ENCODE results near the gene ZNF132. TPM values are rescaled to one million over a fixed set of nuclear protein-coding genes. Genes with fewer than 3 reads are reported as not detected.

Gene ZNF132
- total RNA-seq, 3 donors from 2014 or later (not counting 1 experiment from before 2014, with no cell fraction given) = 0.88 to 1.6 (median 1.5) TPM

GRCh38 chr19:58396691-58397532 lies 43.0 kb downstream of the ZNF132 start:
- H3K36me3 Mint-ChIP-seq = peaks cover 8% of the 10 kb centered on the region
- TF ChIP-seq CTCF (IDR thresholded peaks at IDR 0.05) = no peak
- no peak overlapping the region for H3K27ac Mint-ChIP-seq
- no peak overlapping the region for H3K4me3 Mint-ChIP-seq
- H3K9me3 Mint-ChIP-seq = no peaks in the 10 kb centered on the region
- Histone ChIP-seq H3K27ac (ENCODE audit: low read length) (no peak overlapping the region), H3K9me3 (ENCODE audit: control insufficient read depth, insufficient read depth, low read length) (no peaks in the 10 kb centered on the region), H3K4me3 (ENCODE audit: low read length) (no peak overlapping the region), H3K27me3 (ENCODE audit: control insufficient read depth, insufficient read depth, low read length) (peaks cover 10% of the 10 kb centered on the region), H3K36me3 (ENCODE audit: control insufficient read depth, insufficient read depth, low read length) (peaks cover 26% of the 10 kb centered on the region), H3K4me1 (ENCODE audit: control insufficient read depth, insufficient read depth, low read length) (peaks cover 17% of the 10 kb centered on the region)
- H3K4me1 Mint-ChIP-seq = peaks cover 14 to 18% of the 10 kb centered on the region in 2 donors
- H3K27me3 Mint-ChIP-seq (ENCODE audit: low read depth in 2 of 2) = peaks cover 0 to 23% of the 10 kb centered on the region in 2 donors
- DNase-seq (no peak), ATAC-seq (no peak)
- intact Hi-C loops (cut with micrococcal nuclease) = no loop called here
- 42% methylated on average over 58 of the region's 58 CpGs for WGBS (ENCODE audit: insufficient coverage)

DNA sequence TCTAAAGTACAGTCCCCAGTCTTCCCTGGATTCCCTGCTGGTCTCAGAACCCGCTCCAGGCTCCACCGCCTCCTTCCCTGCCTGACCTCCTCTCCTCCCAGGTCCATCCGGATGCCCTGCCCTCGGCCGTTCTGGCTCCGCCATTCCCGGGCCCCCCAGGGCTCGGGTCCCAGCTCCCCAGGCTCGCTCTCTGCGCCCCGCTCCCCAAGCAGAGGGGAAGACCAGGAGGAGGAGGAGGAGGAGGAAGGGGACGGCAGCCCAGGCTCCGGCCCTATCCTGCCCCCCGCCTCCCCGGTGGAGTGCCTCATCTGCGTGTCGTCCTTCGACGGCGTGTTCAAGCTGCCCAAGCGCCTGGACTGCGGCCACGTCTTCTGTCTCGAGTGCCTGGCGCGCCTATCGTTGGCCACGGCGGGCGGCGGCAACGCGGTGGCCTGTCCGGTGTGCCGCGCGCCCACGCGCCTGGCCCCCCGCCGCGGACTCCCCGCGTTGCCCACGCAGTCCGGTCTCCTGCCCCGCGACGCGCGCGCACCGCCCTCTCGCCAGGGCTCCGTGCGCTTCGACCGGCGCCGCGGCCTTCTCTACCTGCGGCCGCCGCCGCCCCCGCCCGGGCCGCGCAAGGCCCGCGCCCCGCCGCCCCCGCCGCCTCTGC lies 43.9 kb downstream of the ZNF132 start:
- intact Hi-C loops (cut with micrococcal nuclease) = no loop called here
- Histone ChIP-seq H3K27ac (ENCODE audit: low read length) (no peak overlapping the region), H3K27me3 (ENCODE audit: control insufficient read depth, insufficient read depth, low read length) (peaks cover 10% of the 10 kb centered on the region), H3K9me3 (ENCODE audit: control insufficient read depth, insufficient read depth, low read length) (no peaks in the 10 kb centered on the region), H3K36me3 (ENCODE audit: control insufficient read depth, insufficient read depth, low read length) (peaks cover 26% of the 10 kb centered on the region), H3K4me3 (ENCODE audit: low read length) (no peak overlapping the region), H3K4me1 (ENCODE audit: control insufficient read depth, insufficient read depth, low read length) (peaks cover 12% of the 10 kb centered on the region)
- DNase-seq (no peak), ATAC-seq (no peak)
- WGBS (ENCODE audit: insufficient coverage) = 10% methylated on average over 75 of the region's 75 CpGs
- Mint-ChIP-seq H3K4me3 (no peak overlapping the region), H3K4me1 (peaks cover 9 to 13% of the 10 kb centered on the region in 2 donors), H3K9me3 (no peaks in the 10 kb centered on the region), H3K27me3 (ENCODE audit: low read depth in 2 of 2) (peaks cover 0 to 22% of the 10 kb centered on the region in 2 donors), H3K27ac (no peak overlapping the region), H3K36me3 (peaks cover 8% of the 10 kb centered on the region)
- no peak for TF ChIP-seq CTCF (IDR thresholded peaks at IDR 0.05)

DNA sequence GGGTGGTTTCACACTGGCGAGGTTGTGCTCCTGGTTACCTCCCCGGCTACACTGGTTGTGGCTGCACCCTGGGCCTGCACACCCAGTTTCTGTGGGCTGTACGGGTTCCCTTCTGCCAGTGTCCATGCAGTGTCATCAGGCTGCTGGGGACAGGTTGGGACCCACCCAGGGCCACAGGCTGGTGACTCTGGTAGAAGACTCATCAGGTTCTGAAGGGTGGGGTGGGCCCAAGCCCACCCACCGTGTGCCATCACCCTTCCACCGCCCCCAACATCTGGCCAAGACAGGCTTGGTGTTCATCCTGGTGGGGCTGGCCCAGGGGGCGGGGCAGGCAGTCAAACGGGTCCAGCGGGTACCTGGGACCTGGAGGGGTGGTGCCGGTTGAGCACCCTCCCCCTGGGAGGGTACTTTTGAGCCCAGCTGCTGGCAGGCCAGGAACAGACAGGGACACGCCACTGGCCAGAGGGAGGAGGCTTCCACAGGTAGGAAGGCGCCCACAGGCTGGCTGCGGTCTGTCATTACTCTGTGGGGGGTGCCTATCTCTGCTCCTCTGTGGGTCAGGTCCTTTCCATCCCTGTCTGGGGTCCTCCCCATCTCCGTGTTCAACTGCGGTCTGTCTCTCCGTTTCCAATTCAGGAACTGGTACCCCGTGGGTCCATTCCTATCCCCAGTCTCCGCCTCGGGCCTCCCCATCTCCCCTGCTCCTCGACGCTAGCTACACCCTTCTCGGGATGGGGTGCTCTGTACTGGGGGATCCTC lies 44.6 kb downstream of the ZNF132 start, which contains the start of gene RNF225:
Gene RNF225, plus strand, starts transcription at position 437 of the 759 bp plus-strand sequence. CDS start 434 bp downstream, outside the sequence.
- intact Hi-C loops (cut with micrococcal nuclease) = no loop called here
- Histone ChIP-seq H3K36me3 (ENCODE audit: control insufficient read depth, insufficient read depth, low read length) (peaks cover 29% of the 10 kb centered on the region), H3K27me3 (ENCODE audit: control insufficient read depth, insufficient read depth, low read length) (peaks cover 10% of the 10 kb centered on the region), H3K27ac (ENCODE audit: low read length) (no peak within 1 kb of the TSS), H3K4me3 (ENCODE audit: low read length) (no peak within 1 kb of the TSS), H3K4me1 (ENCODE audit: control insufficient read depth, insufficient read depth, low read length) (peaks cover 5% of the 10 kb centered on the region), H3K9me3 (ENCODE audit: control insufficient read depth, insufficient read depth, low read length) (no peaks in the 10 kb centered on the region)
- H3K4me3 Mint-ChIP-seq = no peak within 1 kb of the TSS
- ATAC-seq (no peak), DNase-seq (no peak)
- peaks cover 2 to 6% of the 10 kb centered on the region in 2 donors for H3K4me1 Mint-ChIP-seq
- no peak within 1 kb of the TSS for H3K27ac Mint-ChIP-seq
- H3K27me3 Mint-ChIP-seq (ENCODE audit: low read depth in 2 of 2) = peaks cover 0 to 20% of the 10 kb centered on the region in 2 donors
- no peak for TF ChIP-seq CTCF (IDR thresholded peaks at IDR 0.05)
- 59% methylated on average over 21 of the region's 21 CpGs for WGBS (ENCODE audit: insufficient coverage)
- peaks cover 8% of the 10 kb centered on the region for H3K36me3 Mint-ChIP-seq
- H3K9me3 Mint-ChIP-seq = no peaks in the 10 kb centered on the region

Measured in natural killer cell (primary cell).